ENCODE data around the gene KLK10. TPM values are rescaled to one million over a fixed set of nuclear protein-coding genes. Genes with fewer than 3 reads are reported as not detected.

The KLK10 gene
- total and polyA plus RNA-seq, 2 donors (not counting 1 experiment from before 2014, with no cell fraction given) = 0.03 TPM; not detected in 1

- Histone ChIP-seq H3K4me3 (replicated peaks in 1 of 4; ENCODE audit: control extremely low read depth in 1 of 4, insufficient read depth in 1 of 4, low read depth in 3 of 4, low read length in 4 of 4) (no peak within 1 kb of the TSS), H4K20me1 (ENCODE audit: control insufficient read depth, extremely low read depth, insufficient read depth, low read length) (no peaks in the 10 kb centered on the region), H3K9ac (ENCODE audit: insufficient read depth, low read length) (no peak within 1 kb of the TSS), H3K36me3 (ENCODE audit: control insufficient read depth, insufficient read depth, low read length) (no peaks in the 10 kb centered on the region), H3K4me2 (ENCODE audit: extremely low read depth, insufficient read depth, low read length) (no peak within 1 kb of the TSS), H3K9me3 (ENCODE audit: control insufficient read depth, insufficient read depth, low read depth, low read length) (no peaks in the 10 kb centered on the region), H3K27me3 (ENCODE audit: control insufficient read depth, insufficient read depth, low read length) (no peaks in the 10 kb centered on the region), H3K4me1 (ENCODE audit: control insufficient read depth, extremely low read depth, insufficient read depth, low read length) (no peaks in the 10 kb centered on the region), H2AFZ (ENCODE audit: low read length) (no peak within 1 kb of the TSS), H3K79me2 (ENCODE audit: control insufficient read depth, insufficient read depth, low read length) (no peaks in the 10 kb centered on the region), H3K27ac (ENCODE audit: insufficient read depth, low read length) (no peak within 1 kb of the TSS)
- TF ChIP-seq, protein P1, sequence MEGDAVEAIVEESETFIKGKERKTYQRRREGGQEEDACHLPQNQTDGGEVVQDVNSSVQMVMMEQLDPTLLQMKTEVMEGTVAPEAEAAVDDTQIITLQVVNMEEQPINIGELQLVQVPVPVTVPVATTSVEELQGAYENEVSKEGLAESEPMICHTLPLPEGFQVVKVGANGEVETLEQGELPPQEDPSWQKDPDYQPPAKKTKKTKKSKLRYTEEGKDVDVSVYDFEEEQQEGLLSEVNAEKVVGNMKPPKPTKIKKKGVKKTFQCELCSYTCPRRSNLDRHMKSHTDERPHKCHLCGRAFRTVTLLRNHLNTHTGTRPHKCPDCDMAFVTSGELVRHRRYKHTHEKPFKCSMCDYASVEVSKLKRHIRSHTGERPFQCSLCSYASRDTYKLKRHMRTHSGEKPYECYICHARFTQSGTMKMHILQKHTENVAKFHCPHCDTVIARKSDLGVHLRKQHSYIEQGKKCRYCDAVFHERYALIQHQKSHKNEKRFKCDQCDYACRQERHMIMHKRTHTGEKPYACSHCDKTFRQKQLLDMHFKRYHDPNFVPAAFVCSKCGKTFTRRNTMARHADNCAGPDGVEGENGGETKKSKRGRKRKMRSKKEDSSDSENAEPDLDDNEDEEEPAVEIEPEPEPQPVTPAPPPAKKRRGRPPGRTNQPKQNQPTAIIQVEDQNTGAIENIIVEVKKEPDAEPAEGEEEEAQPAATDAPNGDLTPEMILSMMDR (conservative IDR thresholded peaks at IDR 0.05 in 1 of 2, IDR thresholded peaks at IDR 0.05 in 1 of 2; ENCODE audit: low read depth in 1 of 2, low read length in 2 of 2) = no peak
- no peak for TF ChIP-seq EZH2 (IDR thresholded peaks at IDR 0.05; ENCODE audit: low read length, missing control alignments)
- DNase-seq (ENCODE audit: low read depth in 2 of 2) = no peak
Observed at GRCh38 chr19:51026554-51026831, 7.0 kb upstream of the KLK10 start, which contains the start of gene KLK11. Gene KLK11 (minus strand): TSS chr19:51026616. CDS start chr19:51025631, 985 bp downstream.

- no peak overlapping the region for H3K9ac ChIP-seq (ENCODE audit: insufficient read depth, low read length)
- H3K9me3 ChIP-seq (ENCODE audit: control insufficient read depth, insufficient read depth, low read depth, low read length) = no peaks in the 10 kb centered on the region
- H3K4me2 ChIP-seq (ENCODE audit: extremely low read depth, insufficient read depth, low read length) = no peak overlapping the region
- DNase-seq (ENCODE audit: low read depth in 2 of 2) = no peak
- no peak overlapping the region for H3K27ac ChIP-seq (ENCODE audit: insufficient read depth, low read length)
- H3K4me3 ChIP-seq (replicated peaks in 1 of 4; ENCODE audit: control extremely low read depth in 1 of 4, insufficient read depth in 1 of 4, low read depth in 3 of 4, low read length in 4 of 4) = no peak overlapping the region
- no peaks in the 10 kb centered on the region for H3K27me3 ChIP-seq (ENCODE audit: control insufficient read depth, insufficient read depth, low read length)
- H3K79me2 ChIP-seq (ENCODE audit: control insufficient read depth, insufficient read depth, low read length) = no peaks in the 10 kb centered on the region
- H3K36me3 ChIP-seq (ENCODE audit: control insufficient read depth, insufficient read depth, low read length) = no peaks in the 10 kb centered on the region
- TF ChIP-seq, protein P1 (conservative IDR thresholded peaks at IDR 0.05 in 1 of 2, IDR thresholded peaks at IDR 0.05 in 1 of 2; ENCODE audit: low read depth in 1 of 2, low read length in 2 of 2) = no peak
- no peak for TF ChIP-seq EZH2 (IDR thresholded peaks at IDR 0.05; ENCODE audit: low read length, missing control alignments)
- no peaks in the 10 kb centered on the region for H4K20me1 ChIP-seq (ENCODE audit: control insufficient read depth, extremely low read depth, insufficient read depth, low read length)
- H2AFZ ChIP-seq (ENCODE audit: low read length) = no peak overlapping the region
- no peaks in the 10 kb centered on the region for H3K4me1 ChIP-seq (ENCODE audit: control insufficient read depth, extremely low read depth, insufficient read depth, low read length)
Observed at GRCh38 chr19:51025809-51026553, 6.5 kb upstream of the KLK10 start.

GRCh38 chr19:51025401-51025800 is 5.9 kb upstream of the KLK10 start:
- Histone ChIP-seq H4K20me1 (ENCODE audit: control insufficient read depth, extremely low read depth, insufficient read depth, low read length) (no peaks in the 10 kb centered on the region), H3K4me3 (replicated peaks in 1 of 4; ENCODE audit: control extremely low read depth in 1 of 4, insufficient read depth in 1 of 4, low read depth in 3 of 4, low read length in 4 of 4) (no peak overlapping the region), H3K27me3 (ENCODE audit: control insufficient read depth, insufficient read depth, low read length) (no peaks in the 10 kb centered on the region), H3K36me3 (ENCODE audit: control insufficient read depth, insufficient read depth, low read length) (no peaks in the 10 kb centered on the region), H3K9ac (ENCODE audit: insufficient read depth, low read length) (no peak overlapping the region), H3K4me2 (ENCODE audit: extremely low read depth, insufficient read depth, low read length) (no peak overlapping the region), H3K27ac (ENCODE audit: insufficient read depth, low read length) (no peak overlapping the region), H3K4me1 (ENCODE audit: control insufficient read depth, extremely low read depth, insufficient read depth, low read length) (no peaks in the 10 kb centered on the region), H2AFZ (ENCODE audit: low read length) (no peak overlapping the region), H3K9me3 (ENCODE audit: control insufficient read depth, insufficient read depth, low read depth, low read length) (no peaks in the 10 kb centered on the region), H3K79me2 (ENCODE audit: control insufficient read depth, insufficient read depth, low read length) (no peaks in the 10 kb centered on the region)
- no peak for TF ChIP-seq EZH2 (IDR thresholded peaks at IDR 0.05; ENCODE audit: low read length, missing control alignments)
- TF ChIP-seq, protein P1 (conservative IDR thresholded peaks at IDR 0.05 in 1 of 2, IDR thresholded peaks at IDR 0.05 in 1 of 2; ENCODE audit: low read depth in 1 of 2, low read length in 2 of 2) = no peak
- DNase-seq (ENCODE audit: low read depth in 2 of 2) = no peak

All from fibroblast of lung (primary cell).